ENCODE measurements around the gene PTPRD. TPM values are rescaled to one million over a fixed set of nuclear protein-coding genes. Genes with fewer than 3 reads are reported as not detected.

Gene PTPRD
- total RNA-seq, 1 donor from 2014 or later, result 532 TPM

DNA sequence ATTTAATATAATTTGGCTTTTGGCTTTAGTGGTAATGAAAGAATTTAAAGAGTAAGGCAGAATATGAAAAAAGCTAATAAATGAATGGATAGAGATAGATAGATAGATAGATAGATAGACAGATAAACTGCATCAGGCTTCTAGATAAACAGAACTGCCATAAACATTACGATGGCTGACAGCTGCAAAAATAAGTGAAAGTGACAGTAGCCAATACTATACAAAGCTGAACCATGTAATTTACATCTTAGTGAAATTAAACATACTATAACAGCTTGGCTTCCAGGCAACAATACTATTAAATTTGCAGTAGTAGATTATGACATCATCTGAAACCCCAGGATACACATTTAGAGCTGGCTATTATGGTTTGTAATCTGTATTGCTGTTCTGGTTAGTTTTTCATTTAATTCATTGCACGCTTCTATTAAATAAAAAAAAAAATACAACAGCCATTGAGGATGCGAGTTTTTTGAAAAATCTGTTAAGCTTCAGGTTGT, 1354.8 kb downstream of the PTPRD start:
- Mint-ChIP-seq H3K9me3 (ENCODE audit: unreplicated experiment) (no peaks in the 10 kb centered on the region), H3K27me3 (ENCODE audit: unreplicated experiment) (no peaks in the 10 kb centered on the region), H3K4me1 (ENCODE audit: low read depth, unreplicated experiment) (no peaks in the 10 kb centered on the region), H3K27ac (ENCODE audit: unreplicated experiment) (no peak overlapping the region), H3K36me3 (ENCODE audit: unreplicated experiment) (no peaks in the 10 kb centered on the region), H3K4me3 (ENCODE audit: unreplicated experiment) (no peak overlapping the region)
- no peak for DNase-seq
- TF ChIP-seq, protein P1, sequence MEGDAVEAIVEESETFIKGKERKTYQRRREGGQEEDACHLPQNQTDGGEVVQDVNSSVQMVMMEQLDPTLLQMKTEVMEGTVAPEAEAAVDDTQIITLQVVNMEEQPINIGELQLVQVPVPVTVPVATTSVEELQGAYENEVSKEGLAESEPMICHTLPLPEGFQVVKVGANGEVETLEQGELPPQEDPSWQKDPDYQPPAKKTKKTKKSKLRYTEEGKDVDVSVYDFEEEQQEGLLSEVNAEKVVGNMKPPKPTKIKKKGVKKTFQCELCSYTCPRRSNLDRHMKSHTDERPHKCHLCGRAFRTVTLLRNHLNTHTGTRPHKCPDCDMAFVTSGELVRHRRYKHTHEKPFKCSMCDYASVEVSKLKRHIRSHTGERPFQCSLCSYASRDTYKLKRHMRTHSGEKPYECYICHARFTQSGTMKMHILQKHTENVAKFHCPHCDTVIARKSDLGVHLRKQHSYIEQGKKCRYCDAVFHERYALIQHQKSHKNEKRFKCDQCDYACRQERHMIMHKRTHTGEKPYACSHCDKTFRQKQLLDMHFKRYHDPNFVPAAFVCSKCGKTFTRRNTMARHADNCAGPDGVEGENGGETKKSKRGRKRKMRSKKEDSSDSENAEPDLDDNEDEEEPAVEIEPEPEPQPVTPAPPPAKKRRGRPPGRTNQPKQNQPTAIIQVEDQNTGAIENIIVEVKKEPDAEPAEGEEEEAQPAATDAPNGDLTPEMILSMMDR (IDR thresholded peaks at IDR 0.05; ENCODE audit: partially characterized antibody, unreplicated experiment), result no peak

DNA sequence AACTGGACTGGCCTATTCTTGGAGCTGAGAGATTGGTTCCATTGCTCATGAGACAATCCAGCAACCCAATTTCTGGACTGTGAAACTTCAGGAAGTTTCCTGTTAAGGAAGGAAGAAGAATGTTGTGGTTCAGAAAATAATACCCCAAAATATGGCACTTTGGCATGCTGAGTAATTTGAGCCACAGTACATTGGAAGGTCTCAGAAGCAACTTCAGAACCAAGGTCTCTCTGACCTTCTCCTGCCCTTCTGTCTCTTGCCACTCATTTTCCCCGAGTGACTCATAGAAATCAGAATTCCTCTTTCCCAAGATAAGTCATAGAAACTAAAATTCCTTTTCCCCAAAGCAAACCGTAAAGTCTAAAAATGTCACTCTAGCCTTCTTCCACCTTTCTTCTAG, 1366.1 kb downstream of the PTPRD start:
- peaks cover 10% of the 10 kb centered on the region for H3K9me3 Mint-ChIP-seq (ENCODE audit: unreplicated experiment)
- no peaks in the 10 kb centered on the region for H3K4me1 Mint-ChIP-seq (ENCODE audit: low read depth, unreplicated experiment)
- no peak overlapping the region for H3K4me3 Mint-ChIP-seq (ENCODE audit: unreplicated experiment)

DNA sequence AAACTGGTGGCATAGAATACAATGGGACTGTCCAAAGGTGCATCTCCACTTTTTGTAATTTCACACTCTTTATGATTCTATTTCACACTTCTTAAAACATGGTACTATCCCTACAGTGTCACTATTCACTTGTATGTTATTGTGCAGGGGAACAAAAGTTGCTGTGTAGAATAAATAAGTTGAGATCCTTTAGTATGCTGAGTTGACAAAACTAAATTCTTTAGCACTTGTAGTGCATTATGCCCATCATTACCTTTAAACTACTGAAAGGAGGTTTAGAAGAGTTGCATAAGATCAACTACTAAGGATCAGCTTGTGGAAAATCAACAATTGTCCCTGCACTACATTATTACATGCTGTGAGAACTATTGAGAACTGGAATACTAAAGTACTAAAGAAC, 1380.9 kb downstream of the PTPRD start:
- no peak for DNase-seq
- H3K4me3 Mint-ChIP-seq (ENCODE audit: unreplicated experiment), result no peak overlapping the region
- no peak overlapping the region for H3K27ac Mint-ChIP-seq (ENCODE audit: unreplicated experiment)
- H3K36me3 Mint-ChIP-seq (ENCODE audit: unreplicated experiment), result peaks cover 28% of the 10 kb centered on the region
- no peaks in the 10 kb centered on the region for H3K27me3 Mint-ChIP-seq (ENCODE audit: unreplicated experiment)
- no peaks in the 10 kb centered on the region for H3K4me1 Mint-ChIP-seq (ENCODE audit: low read depth, unreplicated experiment)
- TF ChIP-seq, protein P1 (IDR thresholded peaks at IDR 0.05; ENCODE audit: partially characterized antibody, unreplicated experiment), result no peak
- peaks cover 6% of the 10 kb centered on the region for H3K9me3 Mint-ChIP-seq (ENCODE audit: unreplicated experiment)

More for the DNA sequence above, 1366.1 kb downstream of the PTPRD start:
- Mint-ChIP-seq H3K27me3 (ENCODE audit: unreplicated experiment) (peaks cover 2% of the 10 kb centered on the region), H3K27ac (ENCODE audit: unreplicated experiment) (no peak overlapping the region), H3K36me3 (ENCODE audit: unreplicated experiment) (no peaks in the 10 kb centered on the region)
- TF ChIP-seq, protein P1 (IDR thresholded peaks at IDR 0.05; ENCODE audit: partially characterized antibody, unreplicated experiment), result no peak
- no peak for DNase-seq

DNA sequence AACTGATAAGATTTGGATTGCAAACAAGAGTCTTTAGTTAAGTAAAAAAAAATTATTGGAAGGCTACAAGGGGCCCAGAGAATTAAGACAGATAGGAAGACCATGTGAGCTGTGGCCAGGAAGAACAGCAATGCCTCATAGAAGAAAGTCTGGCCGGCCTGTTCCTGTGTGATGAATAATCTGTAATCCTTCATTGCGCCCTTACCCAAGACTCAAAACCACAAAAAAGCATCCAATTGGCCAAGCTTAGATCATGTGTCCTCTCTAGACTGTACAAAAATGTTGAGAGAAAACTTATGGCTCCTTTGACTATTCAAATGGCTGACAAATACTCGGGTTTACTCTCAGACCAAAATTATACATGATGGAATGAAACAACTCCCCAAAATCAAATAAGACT, 1383.5 kb downstream of the PTPRD start:
- Mint-ChIP-seq H3K4me3 (ENCODE audit: unreplicated experiment) (no peak overlapping the region), H3K27me3 (ENCODE audit: unreplicated experiment) (no peaks in the 10 kb centered on the region), H3K36me3 (ENCODE audit: unreplicated experiment) (peaks cover 13% of the 10 kb centered on the region), H3K4me1 (ENCODE audit: low read depth, unreplicated experiment) (no peaks in the 10 kb centered on the region), H3K9me3 (ENCODE audit: unreplicated experiment) (peaks cover under 1% of the 10 kb centered on the region), H3K27ac (ENCODE audit: unreplicated experiment) (no peak overlapping the region)
- no peak for DNase-seq
- TF ChIP-seq, protein P1 (IDR thresholded peaks at IDR 0.05; ENCODE audit: partially characterized antibody, unreplicated experiment), result no peak

DNA sequence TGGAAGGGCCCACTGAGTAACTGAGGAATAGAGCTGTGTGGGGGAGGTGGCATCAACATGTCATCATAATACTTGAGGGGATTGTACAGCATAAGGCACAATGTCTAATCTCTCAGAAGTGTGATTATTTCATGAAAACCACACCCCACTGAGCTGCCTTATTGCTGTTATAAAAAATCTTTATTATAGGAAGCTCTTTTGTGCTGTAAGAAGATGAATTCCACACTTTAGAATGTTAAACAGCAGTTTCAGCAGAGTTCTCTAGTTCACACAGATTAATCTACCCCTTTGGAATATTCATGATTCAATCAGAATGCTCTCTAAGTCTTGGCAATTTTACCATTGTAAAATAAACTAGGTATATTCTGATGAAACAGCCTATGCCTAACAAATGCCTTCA, 1389.6 kb downstream of the PTPRD start:
- Mint-ChIP-seq H3K27ac (ENCODE audit: unreplicated experiment) (no peak overlapping the region), H3K4me1 (ENCODE audit: low read depth, unreplicated experiment) (peaks cover 16% of the 10 kb centered on the region)

More for the DNA sequence above, 1389.6 kb downstream of the PTPRD start:
- DNase-seq, result no peak
- H3K9me3 Mint-ChIP-seq (ENCODE audit: unreplicated experiment), result peaks cover 3% of the 10 kb centered on the region
- TF ChIP-seq, protein P1 (IDR thresholded peaks at IDR 0.05; ENCODE audit: partially characterized antibody, unreplicated experiment), result no peak
- H3K36me3 Mint-ChIP-seq (ENCODE audit: unreplicated experiment), result no peaks in the 10 kb centered on the region
- no peaks in the 10 kb centered on the region for H3K27me3 Mint-ChIP-seq (ENCODE audit: unreplicated experiment)
- H3K4me3 Mint-ChIP-seq (ENCODE audit: unreplicated experiment), result no peak overlapping the region
